Brain microvascular endothelial cell (primary cell): Measurements from ENCODE around the gene AGBL3.

Experiments used
- DNase-seq: peaks from one replicate; pipeline ENCODE4 v3.0.0-alpha.2; 2020
- H3K27ac ChIP-seq: fragments of 250-450 bp; sonication (Bioruptor Pico); 2 replicates; pipeline ENCODE4 v1.5.1; 2020; ENCODE audit warnings: mild to moderate bottlenecking, moderate library complexity
- H3K27me3 ChIP-seq: fragments of 250-450 bp; sonication (Bioruptor Pico); replicated peaks from 2 replicates; pipeline ENCODE4 v1.5.1; 2020; ENCODE audit warnings: mild to moderate bottlenecking
- H3K36me3 ChIP-seq: fragments of 250-450 bp; sonication (Bioruptor Pico); replicated peaks from 2 replicates; pipeline ENCODE4 v1.5.1; 2020; ENCODE audit warnings: mild to moderate bottlenecking
- H3K4me3 ChIP-seq: 2 replicates; pipeline ENCODE4 v1.5.1; 2011; ENCODE audit warnings: low read depth, mild to moderate bottlenecking, control low read depth, low read length, moderate library complexity
- CTCF ChIP-seq: IDR thresholded peaks from 2 replicates; pipeline ENCODE4 v1.5.1; 2011; ENCODE audit warnings: low read depth, mild to moderate bottlenecking, moderate library complexity, low read length, control low read depth, inconsistent platforms; ENCODE audit errors: missing control alignments
- in situ Hi-C: cut with HindIII; loops from 2 replicates; pipeline ENCODE4 v1.10.0; 2017; ENCODE audit warnings: low sequenced_read_pairs, low pct_ligation_motif_present

AGBL3 gene

GRCh38 chr7:135159359-135160085 is 173.2 kb downstream of the AGBL3 start:
- Histone ChIP-seq H3K36me3 (no peaks in the 10 kb centered on the region), H3K27ac (peak overlapping the region; percentile 33), H3K4me3 (no peak overlapping the region), H3K27me3 (no peaks in the 10 kb centered on the region)
- in situ Hi-C loops = loop anchor here (25.0 kb wide), 1 partner anchor 172 kb away; the partner anchor contains the start of gene AGBL3
- no peak for TF ChIP-seq CTCF
- DNase-seq = no peak

- DNase-seq = peak; percentile 41
- H3K4me3 ChIP-seq = no peak overlapping the region
- H3K27me3 ChIP-seq = no peaks in the 10 kb centered on the region
- no peaks in the 10 kb centered on the region for H3K36me3 ChIP-seq
- TF ChIP-seq CTCF = no peak
- H3K27ac ChIP-seq = peak overlapping the region; percentile 33
- in situ Hi-C loops = loop anchor here (25.0 kb wide), 1 partner anchor 173 kb away; the partner anchor contains the start of gene AGBL3
Observed at GRCh38 chr7:135160098-135160857, 174.0 kb downstream of the AGBL3 start.

GRCh38 chr7:135160858-135161653 is 174.7 kb downstream of the AGBL3 start:
- in situ Hi-C loops = loop anchor here (25.0 kb wide), 1 partner anchor 174 kb away; the partner anchor contains the start of gene AGBL3
- Histone ChIP-seq H3K4me3 (no peak overlapping the region), H3K27ac (no peak overlapping the region), H3K36me3 (peaks cover 4% of the 10 kb centered on the region), H3K27me3 (no peaks in the 10 kb centered on the region)
- TF ChIP-seq CTCF = peak; percentile 13
- DNase-seq = no peak

GRCh38 chr7:135161669-135162068 is 175.4 kb downstream of the AGBL3 start:
- no peak for TF ChIP-seq CTCF
- Histone ChIP-seq H3K4me3 (no peak overlapping the region), H3K27me3 (no peaks in the 10 kb centered on the region), H3K36me3 (peaks cover 9% of the 10 kb centered on the region), H3K27ac (no peak overlapping the region)
- in situ Hi-C loops = loop anchor here (25.0 kb wide), 1 partner anchor 174 kb away; the partner anchor contains the start of gene AGBL3
- DNase-seq = no peak

- H3K27ac ChIP-seq = no peak overlapping the region
- peaks cover 15% of the 10 kb centered on the region for H3K36me3 ChIP-seq
- no peak overlapping the region for H3K4me3 ChIP-seq
- no peaks in the 10 kb centered on the region for H3K27me3 ChIP-seq
- in situ Hi-C loops = loop anchor here (25.0 kb wide), 1 partner anchor 175 kb away; the partner anchor contains the start of gene AGBL3
- DNase-seq = no peak
- TF ChIP-seq CTCF = no peak
Observed at GRCh38 chr7:135162382-135163001, 176.2 kb downstream of the AGBL3 start.
